ENCODE results near the gene RNF157. TPM values are rescaled to one million over a fixed set of nuclear protein-coding genes. Genes with fewer than 3 reads are reported as not detected.
"Not testable (repeated sequence)": the region's sequence is repeated elsewhere in the genome, so short reads cannot be mapped to it uniquely, and the experiment has no call there.

Gene RNF157
- polyA plus RNA-seq, 3 donors, result 26.1 to 29.1 (median 27.5) TPM

GRCh38 chr17:76270770-76271668 lies 30.7 kb upstream of the RNF157 start:
- DNase-seq (ENCODE audit: low read depth in 3 of 3, low spot score in 2 of 3), result no peak

- DNase-seq (ENCODE audit: low read depth in 3 of 3, low spot score in 2 of 3), result no peak
These were observed 29.9 kb upstream of the RNF157 start for GRCh38 chr17:76270127-76270592.

- no peak for DNase-seq (ENCODE audit: low read depth in 3 of 3, low spot score in 2 of 3)
These were observed 29.0 kb upstream of the RNF157 start for GRCh38 chr17:76268991-76269981.

GRCh38 chr17:76268015-76268749 lies 27.9 kb upstream of the RNF157 start:
- DNase-seq (ENCODE audit: low read depth in 3 of 3, low spot score in 2 of 3), result no peak

- not testable (repeated sequence) for DNase-seq (ENCODE audit: low read depth in 3 of 3, low spot score in 2 of 3)
These were observed 27.3 kb upstream of the RNF157 start for GRCh38 chr17:76267581-76268001.

- no peak for DNase-seq (ENCODE audit: low read depth in 3 of 3, low spot score in 2 of 3)
These were observed 26.8 kb upstream of the RNF157 start for GRCh38 chr17:76267051-76267576.

GRCh38 chr17:76266244-76266938 lies 26.1 kb upstream of the RNF157 start:
- DNase-seq (ENCODE audit: low read depth in 3 of 3, low spot score in 2 of 3), result no peak

- DNase-seq (ENCODE audit: low read depth in 3 of 3, low spot score in 2 of 3), result no peak
These were observed 25.4 kb upstream of the RNF157 start for GRCh38 chr17:76265624-76266243.

- DNase-seq (ENCODE audit: low read depth in 3 of 3, low spot score in 2 of 3), result peak; percentile 88 to 97 (median 94)
These were observed 24.7 kb upstream of the RNF157 start, which contains the start of gene UBALD2 for GRCh38 chr17:76264755-76265623. TSS of gene UBALD2 (plus strand) at chr17:76265348. CDS start at chr17:76265506, 158 bp downstream.

- no peak for DNase-seq (ENCODE audit: low read depth in 3 of 3, low spot score in 2 of 3)
These were observed 24.1 kb upstream of the RNF157 start for GRCh38 chr17:76264425-76264754.

GRCh38 chr17:76263896-76264295 lies 23.6 kb upstream of the RNF157 start:
- DNase-seq (ENCODE audit: low read depth in 3 of 3, low spot score in 2 of 3), result no peak

GRCh38 chr17:76262732-76263344 lies 22.5 kb upstream of the RNF157 start:
- DNase-seq (ENCODE audit: low read depth in 3 of 3, low spot score in 2 of 3), result no peak

- DNase-seq (ENCODE audit: low read depth in 3 of 3, low spot score in 2 of 3), result no peak
These were observed 21.3 kb upstream of the RNF157 start for GRCh38 chr17:76261421-76262215.

GRCh38 chr17:76260669-76261068 lies 20.4 kb upstream of the RNF157 start:
- no peak for DNase-seq (ENCODE audit: low read depth in 3 of 3, low spot score in 2 of 3)

- no peak for DNase-seq (ENCODE audit: low read depth in 3 of 3, low spot score in 2 of 3)
These were observed 19.9 kb upstream of the RNF157 start for GRCh38 chr17:76260220-76260619.

GRCh38 chr17:76256430-76257050 lies 16.2 kb upstream of the RNF157 start:
- not testable (repeated sequence) for DNase-seq (ENCODE audit: low read depth in 3 of 3, low spot score in 2 of 3)

Data from right renal cortex interstitium (tissue), 3 donors.